ENCODE data around the gene HIC1.

The HIC1 gene

DNA sequence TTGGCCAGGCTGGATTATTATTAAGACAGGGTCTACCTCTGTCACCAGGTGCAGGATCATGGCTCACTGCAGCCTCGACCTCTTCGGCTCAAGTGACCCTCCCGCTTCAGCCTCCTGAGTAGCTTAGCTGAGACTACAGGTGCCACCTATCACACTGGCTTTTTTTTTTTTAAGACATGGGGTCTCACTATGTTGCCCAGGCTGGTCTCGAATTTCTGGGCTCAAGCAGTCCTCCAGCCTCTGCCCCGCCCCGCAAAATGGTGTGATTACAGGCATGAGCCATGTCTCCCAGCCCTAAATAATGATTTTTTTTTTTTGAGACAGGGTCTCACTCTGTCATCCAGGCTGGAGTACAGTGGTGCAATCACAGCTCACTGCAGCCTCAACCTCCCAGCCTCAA, 7.3 kb upstream of the HIC1 start:
- no peak for DNase-seq

DNA sequence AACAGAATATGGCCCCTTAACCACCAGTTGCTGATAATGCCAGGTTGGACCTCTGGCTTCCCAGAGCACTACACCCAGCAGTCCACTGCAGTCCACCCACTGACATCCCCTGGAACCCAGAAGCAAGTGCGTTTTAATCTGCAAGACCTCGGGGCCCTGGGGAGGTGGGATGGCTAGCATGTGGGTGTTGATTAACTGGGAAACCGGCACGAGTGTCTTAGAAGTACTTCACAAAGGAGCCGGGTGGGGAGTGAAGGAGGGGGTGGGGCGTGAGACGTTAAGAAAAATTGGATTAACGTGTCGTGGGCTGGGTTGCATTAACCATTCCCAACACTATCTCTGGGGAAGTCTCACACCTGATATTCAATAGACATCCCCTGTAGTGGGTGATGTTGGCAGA, 6.1 kb upstream of the HIC1 start:
- no peak for DNase-seq

DNA sequence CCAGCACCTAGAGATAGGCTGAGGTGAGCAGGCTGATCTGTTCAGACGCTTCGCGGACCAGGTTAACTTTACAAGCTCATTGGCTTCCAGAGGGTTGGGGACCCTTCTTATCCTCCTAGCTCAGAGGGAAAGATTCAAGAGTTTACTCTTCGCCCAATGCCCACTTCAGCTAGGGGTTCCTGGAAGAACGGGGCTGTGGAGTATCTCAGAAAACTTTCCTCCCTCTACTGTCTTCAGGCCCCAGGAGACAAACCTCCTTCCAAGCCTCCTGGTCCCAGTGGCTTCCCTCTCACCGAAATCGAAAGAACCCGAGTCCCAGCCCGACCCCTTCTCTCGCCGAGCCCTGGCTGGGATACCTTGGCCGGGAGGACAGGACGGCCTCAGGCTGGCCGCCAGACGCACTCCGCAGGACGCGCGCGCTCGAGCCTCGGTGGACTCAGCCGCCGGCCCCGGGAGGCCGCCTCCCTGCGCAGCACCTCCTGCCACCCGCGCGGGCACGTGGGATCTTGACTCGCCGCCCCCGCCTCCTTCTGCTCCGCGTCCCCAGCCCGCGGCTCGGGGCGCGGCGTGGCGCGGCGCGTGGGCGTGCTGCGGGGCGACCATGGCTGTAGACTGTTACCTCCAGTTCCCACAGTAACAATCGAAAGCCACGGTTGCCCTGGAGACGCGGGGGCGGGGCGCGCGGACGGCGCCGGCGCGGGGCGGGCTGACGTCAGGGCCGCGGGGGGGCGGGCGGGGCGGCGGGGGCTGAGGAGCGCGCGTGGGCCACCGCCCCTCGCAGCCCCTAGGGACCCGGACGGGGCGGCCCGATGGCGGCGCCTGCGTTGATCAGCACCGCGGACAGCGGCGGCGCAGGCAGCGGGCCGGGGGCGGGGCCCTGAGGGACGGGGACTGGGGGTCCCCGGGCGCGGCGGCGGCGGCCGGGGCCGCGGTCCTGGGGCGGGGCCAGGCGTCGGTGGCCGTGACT, 5.3 kb upstream of the HIC1 start:
- peak; percentile 91 for DNase-seq

DNA sequence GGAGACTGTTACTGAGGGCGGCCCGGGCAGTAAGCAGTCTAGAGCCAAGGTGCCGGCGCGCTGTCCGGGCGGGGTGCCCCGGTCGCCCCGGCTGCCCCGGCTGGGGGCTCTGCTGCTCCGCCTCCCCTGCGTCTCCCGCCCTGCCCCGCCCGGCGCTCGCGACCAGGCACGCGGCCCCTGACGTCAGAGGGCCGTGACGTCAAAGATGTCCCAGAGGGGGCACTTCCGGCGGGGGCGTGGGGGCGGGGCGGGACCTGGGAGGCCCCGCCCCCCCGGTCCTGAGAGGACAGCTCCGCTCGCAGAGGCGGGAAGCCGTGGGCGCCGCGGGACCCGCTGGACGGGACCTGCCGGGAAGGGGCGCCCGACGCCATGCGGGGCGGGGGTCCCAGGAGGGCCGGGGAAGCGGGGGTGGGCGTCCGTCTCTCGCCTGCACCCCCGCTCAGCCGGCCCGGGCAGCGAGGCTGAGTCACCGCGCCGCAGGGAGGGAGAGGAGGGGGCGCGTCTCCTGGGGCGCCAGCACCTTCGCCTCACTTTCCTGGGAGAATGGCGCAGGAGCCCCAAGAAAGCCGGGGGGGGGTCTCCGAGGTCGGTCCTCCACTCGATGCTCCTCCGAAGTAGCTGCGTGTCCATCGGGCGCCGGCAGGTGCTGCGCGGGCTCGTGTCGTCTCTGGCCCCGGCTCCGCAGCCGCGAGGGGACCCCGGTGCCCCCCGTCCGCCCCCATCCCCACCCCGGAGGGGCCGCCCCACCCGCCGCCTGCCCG, 4.4 kb upstream of the HIC1 start:
- DNase-seq, result peak; percentile 89

DNA sequence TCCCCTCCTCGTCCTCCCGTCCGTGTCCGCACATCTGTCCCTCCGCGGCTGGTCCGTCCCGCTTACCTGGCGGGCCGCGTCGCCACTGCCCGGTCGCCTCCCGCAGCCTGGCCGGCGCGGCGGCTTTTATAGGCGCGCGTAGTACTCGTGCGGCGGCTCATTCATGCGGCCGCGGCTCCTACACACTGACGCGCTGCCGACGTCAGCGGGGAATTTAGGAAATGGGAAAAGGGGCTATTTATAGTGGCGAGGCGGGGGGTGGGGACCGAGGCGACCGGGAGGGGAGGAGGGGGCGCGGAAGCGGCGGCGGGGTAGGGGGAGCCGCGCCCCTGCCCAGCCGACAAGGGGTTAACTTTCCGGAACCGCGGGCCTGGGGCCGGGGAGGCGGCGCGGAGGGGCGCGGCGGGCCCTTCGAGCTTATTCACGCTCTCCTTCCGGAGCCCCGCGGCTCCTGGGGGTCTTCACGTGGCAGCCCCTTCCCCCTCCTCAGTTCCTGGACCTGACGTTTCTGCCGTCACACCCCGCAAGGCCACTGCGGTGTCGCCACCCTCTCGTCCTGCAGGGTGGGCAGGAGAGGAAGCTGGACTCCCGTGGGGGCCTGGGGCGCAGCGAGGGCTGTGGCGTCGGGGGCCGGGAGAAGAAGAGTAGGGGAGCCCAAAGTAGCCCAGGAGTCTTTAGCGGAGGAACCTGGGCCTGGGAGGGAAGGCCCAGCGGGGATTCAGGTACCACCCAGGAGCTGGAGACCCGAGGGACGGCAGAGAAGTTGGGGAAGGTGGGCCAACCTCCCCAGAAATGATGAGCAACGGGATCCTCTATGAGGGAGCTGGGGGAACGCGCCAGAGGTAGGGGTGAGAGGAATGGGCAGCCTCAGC, 3.6 kb upstream of the HIC1 start:
- DNase-seq, result peak; percentile 60

DNA sequence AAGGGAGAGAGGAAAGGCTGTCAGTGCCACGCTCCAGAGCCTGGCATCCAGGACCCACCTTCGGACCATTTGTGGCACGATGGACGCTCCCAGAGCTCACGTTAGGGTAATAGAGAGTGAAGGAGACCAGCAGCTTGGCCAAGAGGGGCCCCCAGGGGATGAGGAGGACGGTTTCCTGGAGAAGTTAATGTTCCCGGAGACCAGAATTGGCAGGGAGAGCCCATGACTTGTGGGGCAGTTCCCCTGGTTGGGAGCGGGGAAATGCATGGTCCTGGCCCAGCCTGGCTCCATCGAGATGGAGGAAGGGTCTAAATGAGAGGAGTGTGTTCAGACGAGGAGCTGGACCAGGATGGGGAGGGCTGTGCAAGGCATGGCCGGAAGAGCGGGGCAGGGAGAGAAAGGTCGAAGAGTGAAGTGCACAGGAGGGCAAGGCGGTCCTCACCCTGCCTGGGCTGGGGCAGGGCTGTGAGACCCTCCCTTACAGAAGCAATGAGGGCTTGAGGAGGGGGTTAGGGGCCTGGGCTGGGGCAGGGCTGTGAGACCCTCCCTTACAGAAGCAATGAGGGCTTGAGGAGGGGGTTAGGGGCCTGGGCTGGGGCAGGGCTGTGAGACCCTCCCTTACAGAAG, 2.9 kb upstream of the HIC1 start:
- no peak for DNase-seq

DNA sequence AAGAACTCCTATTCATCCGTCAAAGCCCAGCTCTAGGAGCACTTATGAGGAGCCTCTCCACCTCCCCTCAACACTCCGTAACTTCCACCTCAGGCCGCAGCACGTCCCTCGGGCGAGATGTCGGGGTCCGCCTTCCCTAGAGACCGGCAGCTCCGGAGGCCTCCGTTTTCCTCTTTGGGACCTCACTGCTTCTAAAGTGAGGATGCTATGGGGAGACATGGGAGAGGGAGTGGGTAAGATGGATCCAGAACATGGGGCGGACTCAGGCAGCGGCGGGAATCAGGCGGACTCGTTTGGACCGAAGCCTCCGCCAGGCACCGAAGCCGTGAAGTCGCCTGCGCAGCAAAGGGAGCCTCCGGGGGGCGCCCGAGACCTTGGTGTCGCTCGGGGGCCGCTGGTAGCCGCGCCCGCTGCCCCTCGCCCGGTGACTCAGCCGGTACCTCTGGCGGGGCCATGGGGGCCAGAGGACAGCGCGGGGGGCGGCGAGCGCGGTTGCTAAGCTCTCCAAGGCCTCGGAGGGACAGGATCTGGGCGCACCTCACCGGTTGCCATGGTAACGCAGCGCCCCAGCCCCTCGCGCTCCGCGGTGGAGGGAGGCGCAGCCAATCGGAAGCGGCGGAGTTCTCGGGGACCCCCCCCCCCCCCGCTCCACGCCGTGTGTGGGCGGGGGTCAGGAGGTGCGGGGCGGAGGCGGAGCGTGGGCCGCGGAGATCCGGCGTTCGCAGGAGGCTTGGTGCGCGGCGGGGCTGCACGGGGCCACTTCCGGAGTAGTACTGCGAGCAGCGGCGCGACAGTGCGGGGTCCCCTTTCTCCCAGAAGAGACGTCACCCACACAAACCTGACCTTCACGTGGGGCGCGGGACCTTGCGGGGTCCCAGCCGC, 1.3 kb upstream of the HIC1 start:
- DNase-seq, result peak; percentile 81

DNA sequence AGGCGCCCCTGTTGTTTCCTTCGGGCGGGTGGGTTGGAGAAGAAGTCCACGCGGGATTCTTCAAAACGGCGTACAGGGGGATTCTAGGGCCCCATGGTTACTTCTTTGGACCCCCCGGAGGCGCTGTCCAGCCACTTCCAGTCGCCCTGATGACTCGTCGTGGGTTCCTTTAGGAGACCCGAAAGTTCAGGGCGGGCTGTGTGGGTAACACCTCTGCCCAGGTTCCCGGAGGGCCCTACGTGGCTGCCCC, 716 bp upstream of the HIC1 start:
- DNase-seq, result no peak

DNA sequence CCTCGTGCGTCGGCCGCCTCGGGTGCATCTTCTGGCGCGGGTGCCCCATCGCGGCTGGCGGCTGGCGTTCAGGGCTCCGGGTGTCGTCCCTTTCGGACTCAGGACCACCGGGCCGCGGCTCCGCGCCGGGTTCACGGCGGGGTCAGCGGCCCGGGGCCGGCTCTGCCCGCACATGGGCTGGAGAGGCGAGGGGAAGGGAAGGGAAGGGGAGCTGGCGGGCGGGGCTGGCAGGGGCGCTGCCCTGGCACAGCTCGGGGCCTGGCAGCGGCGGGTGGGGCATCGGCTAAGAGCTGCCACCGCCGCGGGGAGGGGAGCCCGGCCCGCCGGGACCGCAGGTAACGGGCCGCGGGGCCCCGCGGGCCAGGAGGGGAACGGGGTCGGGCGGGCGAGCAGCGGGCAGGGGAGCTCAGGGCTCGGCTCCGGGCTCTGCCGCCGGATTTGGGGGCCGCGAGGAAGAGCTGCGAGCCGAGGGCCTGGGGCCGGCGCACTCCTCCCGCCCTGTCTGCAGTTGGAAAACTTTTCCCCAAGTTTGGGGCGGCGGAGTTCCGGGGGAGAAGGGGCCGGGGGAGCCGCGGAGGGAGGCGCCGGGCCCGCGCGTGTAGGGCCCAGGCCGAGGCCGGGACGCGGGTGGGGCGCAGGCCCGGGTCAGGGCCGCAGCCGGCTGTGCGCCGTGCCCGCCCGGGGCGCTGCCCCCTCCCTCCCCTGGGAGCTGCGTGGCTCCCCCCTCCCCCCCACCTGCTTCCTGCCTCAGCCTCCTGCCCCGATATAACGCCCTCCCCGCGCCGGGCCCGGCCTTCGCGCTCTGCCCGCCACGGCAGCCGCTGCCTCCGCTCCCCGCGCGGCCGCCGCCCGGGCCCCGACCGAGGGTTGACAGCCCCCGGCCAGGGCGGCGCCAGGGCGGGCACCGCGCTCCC, 646 bp downstream of the HIC1 start:
- DNase-seq, result peak; percentile 49

DNA sequence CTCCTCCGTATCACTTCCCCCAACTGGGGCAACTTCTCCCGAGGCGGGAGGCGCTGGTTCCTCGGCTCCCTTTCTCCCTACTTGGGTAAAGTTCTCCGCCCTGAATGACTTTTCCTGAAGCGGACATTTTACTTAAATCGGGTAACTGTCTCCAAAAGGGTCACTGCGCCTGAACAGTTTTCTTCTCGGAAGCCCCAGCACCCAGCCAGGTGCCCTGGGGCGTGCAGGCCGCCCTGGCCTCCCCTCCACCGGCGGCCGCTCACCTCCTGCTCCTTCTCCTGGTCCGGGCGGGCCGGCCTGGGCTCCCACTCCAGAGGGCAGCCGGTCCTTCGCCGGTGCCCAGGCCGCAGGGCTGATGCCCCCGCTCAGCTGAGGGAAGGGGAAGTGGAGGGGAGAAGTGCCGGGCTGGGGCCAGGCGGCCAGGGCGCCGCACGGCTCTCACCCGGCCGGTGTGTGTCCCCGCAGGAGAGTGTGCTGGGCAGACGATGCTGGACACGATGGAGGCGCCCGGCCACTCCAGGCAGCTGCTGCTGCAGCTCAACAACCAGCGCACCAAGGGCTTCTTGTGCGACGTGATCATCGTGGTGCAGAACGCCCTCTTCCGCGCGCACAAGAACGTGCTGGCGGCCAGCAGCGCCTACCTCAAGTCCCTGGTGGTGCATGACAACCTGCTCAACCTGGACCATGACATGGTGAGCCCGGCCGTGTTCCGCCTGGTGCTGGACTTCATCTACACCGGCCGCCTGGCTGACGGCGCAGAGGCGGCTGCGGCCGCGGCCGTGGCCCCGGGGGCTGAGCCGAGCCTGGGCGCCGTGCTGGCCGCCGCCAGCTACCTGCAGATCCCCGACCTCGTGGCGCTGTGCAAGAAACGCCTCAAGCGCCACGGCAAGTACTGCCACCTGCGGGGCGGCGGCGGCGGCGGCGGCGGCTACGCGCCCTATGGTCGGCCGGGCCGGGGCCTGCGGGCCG, 1.6 kb downstream of the HIC1 start:
- peak; percentile 70 for DNase-seq

DNA sequence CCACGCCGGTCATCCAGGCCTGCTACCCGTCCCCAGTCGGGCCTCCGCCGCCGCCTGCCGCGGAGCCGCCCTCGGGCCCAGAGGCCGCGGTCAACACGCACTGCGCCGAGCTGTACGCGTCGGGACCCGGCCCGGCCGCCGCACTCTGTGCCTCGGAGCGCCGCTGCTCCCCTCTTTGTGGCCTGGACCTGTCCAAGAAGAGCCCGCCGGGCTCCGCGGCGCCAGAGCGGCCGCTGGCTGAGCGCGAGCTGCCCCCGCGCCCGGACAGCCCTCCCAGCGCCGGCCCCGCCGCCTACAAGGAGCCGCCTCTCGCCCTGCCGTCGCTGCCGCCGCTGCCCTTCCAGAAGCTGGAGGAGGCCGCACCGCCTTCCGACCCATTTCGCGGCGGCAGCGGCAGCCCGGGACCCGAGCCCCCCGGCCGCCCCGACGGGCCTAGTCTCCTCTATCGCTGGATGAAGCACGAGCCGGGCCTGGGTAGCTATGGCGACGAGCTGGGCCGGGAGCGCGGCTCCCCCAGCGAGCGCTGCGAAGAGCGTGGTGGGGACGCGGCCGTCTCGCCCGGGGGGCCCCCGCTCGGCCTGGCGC, 2.4 kb downstream of the HIC1 start:
- peak; percentile 61 for DNase-seq

DNA sequence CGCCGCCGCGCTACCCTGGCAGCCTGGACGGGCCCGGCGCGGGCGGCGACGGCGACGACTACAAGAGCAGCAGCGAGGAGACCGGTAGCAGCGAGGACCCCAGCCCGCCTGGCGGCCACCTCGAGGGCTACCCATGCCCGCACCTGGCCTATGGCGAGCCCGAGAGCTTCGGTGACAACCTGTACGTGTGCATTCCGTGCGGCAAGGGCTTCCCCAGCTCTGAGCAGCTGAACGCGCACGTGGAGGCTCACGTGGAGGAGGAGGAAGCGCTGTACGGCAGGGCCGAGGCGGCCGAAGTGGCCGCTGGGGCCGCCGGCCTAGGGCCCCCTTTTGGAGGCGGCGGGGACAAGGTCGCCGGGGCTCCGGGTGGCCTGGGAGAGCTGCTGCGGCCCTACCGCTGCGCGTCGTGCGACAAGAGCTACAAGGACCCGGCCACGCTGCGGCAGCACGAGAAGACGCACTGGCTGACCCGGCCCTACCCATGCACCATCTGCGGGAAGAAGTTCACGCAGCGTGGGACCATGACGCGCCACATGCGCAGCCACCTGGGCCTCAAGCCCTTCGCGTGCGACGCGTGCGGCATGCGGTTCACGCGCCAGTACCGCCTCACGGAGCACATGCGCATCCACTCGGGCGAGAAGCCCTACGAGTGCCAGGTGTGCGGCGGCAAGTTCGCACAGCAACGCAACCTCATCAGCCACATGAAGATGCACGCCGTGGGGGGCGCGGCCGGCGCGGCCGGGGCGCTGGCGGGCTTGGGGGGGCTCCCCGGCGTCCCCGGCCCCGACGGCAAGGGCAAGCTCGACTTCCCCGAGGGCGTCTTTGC, 3.1 kb downstream of the HIC1 start:
- DNase-seq, result peak; percentile 62

DNA sequence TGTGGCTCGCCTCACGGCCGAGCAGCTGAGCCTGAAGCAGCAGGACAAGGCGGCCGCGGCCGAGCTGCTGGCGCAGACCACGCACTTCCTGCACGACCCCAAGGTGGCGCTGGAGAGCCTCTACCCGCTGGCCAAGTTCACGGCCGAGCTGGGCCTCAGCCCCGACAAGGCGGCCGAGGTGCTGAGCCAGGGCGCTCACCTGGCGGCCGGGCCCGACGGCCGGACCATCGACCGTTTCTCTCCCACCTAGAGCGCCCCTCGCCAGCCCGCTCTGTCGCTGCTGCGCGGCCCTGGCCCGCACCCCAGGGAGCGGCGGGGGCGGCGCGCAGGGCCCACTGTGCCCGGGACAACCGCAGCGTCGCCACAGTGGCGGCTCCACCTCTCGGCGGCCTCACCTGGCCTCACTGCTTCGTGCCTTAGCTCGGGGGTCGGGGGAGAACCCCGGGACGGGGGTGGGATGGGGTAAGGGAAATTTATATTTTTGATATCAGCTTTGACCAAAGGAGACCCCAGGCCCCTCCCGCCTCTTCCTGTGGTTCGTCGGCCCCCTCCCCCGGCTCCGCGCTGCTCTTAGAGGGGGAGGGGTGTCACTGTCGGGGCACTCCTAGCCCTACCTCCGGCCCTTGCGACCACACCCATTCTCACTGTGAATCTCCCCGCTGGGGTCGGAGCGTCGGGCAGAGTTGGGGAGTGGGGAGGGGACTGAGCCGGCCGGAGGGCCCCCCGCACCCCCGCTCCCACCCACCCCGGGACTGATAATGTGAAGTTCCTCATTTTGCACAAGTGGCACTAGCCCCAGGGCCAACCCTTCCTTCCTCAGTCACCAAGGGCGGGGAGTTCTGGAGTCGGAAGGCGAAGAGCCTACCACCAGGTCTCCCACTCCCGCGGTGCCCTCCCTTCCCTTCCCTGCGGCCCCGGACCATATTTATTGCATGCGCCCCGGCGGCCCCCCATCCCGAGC, 4.0 kb downstream of the HIC1 start:
- DNase-seq, result peak; percentile 67

DNA sequence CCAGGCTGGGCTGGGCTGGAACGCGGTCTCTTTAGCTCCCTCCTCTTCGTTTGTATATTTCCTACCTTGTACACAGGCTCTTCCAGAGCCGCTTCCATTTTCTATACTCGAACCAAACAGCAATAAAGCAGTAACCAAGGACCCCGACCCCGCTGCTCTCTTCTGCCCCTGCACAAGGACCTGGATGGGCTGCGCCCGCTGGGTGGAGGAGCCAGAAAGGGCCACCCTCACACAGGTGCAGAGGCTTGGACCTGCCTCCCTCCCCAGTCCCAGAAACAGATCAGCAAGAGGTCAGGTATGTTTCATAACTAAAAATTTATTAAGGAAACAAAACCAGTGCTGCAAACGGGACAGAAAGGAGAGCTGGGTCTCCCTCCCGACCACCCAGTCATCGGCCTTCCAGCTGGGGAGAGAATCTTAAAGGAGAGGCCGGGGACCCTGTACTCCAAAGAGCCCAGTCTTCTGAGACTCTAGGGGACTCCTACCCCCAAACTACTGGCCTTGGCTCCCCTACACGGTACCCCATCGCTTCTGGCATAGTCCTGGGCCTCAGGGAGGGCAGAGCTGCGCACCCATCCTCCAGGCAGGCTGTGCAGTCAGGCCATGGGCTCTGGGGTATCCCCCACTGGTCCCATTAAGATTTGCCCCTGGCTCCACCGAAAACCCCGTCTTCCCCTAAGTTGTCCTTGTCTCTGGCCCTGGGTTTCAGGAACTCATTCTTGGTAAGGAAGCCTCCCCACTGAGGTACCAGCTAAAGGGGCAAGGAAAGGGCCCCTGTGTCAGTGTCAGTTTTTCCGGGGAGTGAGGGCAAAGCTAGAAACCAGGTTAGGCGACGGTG, 4.9 kb downstream of the HIC1 start:
- no peak for DNase-seq

DNA sequence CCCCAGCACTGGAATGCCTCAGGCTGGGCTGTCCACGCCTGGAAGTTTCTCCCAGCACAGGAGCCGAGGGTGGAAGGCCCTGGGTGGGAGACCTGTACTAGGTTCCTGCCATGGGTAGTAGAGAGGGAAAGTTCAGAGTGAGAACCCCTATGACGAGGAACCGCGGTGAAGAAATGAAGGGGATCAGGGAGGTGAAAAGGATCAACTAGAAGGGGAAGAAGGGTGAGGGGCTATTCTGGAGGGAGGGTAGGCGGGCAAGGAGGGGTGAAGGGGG, 5.4 kb downstream of the HIC1 start:
- no peak for DNase-seq
